DMS79 treated with DMSO at 0.1 percent for 48 hours (cell line): ENCODE data around the gene ZNF587.
"Not testable (repeated sequence)": the region's sequence is repeated elsewhere in the genome, so short reads cannot be mapped to it uniquely, and the experiment has no call there.

Source experiments
- DNase-seq: peaks from one replicate; lab custom pipeline; 2025; lab: John Stamatoyannopoulos, UW

ZNF587 gene

DNA sequence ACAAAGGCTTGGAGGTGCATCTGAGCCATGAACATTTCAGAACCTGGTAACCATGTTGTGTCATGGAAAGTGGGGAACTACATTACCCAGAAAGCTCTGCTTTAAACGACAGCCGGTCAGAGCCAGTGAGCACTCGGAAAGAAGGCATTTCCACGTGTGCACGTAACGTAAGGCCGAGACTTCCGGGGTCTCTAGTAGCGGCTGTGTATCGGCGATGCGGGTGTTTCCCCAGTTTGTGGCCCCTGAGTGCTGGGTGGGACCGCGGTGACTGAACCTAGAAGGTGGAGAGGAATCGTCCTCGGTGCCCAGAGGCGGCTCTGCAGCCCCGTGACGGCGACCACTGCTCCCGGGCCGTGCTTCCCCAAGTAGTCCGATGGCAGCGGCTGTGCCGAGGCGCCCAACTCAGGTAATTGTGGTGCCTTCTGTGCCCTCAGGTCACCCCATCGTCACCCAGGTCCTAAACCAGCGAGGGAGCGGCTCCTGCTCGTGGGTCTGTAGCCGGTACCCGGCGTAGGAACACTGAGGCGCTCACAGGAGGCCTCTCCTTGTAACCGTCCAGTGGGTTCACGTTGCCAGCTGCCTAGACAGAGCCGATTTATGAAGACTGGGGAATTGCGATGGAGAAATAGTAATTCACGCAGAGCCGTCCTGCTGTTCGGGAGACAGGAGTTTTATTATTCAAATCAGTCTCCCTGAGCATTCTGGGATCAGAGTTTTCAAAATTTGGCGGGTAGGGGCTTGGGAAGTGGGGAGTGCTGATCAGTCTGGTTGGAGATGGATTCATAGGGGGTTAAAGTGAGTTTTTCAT is at the start of gene ZNF587:
Gene ZNF587, plus strand, starts transcription at position 194 of the 808 bp plus-strand sequence. Its CDS starts 180 bp downstream, at position 374.
- peak; percentile 76 for DNase-seq

- no peak for DNase-seq
Observed at GRCh38 chr19:57800696-57801095, 49.0 kb upstream of the ZNF587 start.

- DNase-seq, result no peak
Observed at GRCh38 chr19:57802269-57802668, 47.4 kb upstream of the ZNF587 start.

- peak; percentile 37 for DNase-seq
Observed at GRCh38 chr19:57803265-57803593, 46.4 kb upstream of the ZNF587 start.

GRCh38 chr19:57803594-57804325 is 45.9 kb upstream of the ZNF587 start:
- DNase-seq, result peak; percentile 46

DNA sequence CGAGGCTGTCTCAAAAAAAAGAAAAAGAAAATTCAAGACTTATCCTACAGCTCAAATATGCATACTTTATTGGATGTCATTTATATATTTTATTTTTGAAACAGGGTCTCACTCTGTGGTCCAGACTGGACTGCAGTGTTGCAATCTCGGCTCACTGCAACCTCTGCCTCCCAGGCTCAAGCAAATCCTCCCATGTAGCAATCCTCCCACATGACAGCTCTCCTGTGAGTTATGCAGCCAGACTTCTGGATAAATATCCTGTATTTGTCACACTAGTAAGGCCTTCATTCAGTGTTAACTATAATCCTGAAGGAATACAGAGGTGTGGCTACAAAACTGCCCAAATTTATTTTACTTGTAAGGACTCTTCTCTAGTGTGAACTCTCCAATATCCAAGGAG is 42.1 kb upstream of the ZNF587 start:
- no peak for DNase-seq

DNA sequence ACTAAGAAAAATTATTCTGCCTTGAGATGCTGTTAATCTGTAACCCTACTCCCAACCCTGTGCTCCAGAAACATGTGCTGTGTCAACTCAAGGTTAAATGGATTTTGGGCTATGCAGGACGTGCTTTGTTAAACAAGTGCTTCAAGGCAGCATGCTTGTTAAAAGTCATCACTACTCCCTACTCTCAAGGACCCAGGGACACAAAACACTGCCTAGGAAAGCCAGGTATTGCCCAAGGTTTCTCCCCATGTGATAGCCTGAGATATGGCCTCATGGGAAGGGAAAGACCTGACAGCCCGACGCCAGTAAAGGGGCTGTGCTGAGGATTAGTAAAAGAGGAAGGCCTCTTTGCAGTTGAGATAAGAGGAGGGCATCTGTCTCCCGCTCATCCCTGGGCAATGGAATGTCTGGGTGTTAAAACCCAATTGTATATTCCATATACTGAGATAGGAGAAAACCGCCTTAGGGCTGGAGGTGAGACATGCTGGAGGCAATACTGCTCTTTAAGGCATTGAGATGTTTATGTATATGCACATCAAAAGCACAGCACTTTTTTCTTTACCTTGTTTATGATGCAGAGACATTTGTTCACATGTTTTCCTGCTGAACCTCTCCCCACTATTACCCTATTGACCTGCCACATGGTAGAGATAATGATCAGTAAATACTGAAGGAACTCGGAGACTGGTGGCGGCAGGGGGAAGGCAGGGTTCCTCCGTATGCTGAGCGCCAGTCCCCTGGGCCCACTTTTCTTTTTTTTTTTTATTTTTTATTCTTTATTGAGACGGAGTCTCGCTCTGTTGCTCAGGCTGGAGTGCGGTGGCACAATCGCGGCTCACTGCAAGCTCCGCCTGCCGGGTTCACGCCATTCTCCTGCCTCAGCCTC is 39.0 kb upstream of the ZNF587 start:
- not testable (repeated sequence) for DNase-seq

- no peak for DNase-seq
Observed at GRCh38 chr19:57812226-57812625, 37.4 kb upstream of the ZNF587 start.

DNA sequence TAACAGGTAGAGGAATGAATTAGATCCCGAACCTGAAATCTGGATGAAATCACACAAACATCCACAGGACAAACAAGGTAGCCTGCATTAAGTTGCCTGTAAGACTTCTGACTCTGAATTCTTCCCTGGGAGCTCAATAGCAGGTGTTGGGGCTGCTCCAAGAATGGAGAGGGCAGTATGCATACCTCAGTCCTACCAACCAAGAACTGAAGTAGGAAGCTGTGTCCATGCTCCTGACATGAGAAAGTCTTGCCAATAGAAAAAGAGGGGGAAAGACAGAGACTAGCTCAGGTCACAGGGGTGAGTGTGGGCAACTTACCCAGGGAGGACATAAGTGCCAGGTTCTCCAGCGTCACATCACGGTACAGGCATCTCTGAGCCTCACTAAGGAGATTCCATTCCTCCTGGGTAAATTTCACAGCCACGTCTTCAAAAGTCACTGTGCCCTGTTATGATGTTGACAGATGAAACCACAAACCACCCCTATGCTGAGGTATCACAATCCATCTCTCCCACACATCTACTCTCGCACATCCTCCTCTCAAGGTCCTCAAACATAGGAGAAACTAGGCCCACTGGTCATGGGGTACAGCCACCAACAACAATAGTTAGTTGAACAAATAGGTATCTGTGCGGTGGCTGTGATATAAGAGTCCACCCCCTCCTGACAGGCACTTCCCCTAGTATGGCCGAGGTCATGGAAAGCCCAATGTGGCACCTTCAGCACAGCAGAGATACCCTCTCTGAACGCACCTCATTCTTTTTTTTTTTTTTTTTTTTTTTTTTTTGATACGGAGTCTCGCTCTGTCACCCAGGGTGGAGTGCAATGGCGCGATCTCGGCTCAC is 36.5 kb upstream of the ZNF587 start:
- DNase-seq, result not testable (repeated sequence)

DNA sequence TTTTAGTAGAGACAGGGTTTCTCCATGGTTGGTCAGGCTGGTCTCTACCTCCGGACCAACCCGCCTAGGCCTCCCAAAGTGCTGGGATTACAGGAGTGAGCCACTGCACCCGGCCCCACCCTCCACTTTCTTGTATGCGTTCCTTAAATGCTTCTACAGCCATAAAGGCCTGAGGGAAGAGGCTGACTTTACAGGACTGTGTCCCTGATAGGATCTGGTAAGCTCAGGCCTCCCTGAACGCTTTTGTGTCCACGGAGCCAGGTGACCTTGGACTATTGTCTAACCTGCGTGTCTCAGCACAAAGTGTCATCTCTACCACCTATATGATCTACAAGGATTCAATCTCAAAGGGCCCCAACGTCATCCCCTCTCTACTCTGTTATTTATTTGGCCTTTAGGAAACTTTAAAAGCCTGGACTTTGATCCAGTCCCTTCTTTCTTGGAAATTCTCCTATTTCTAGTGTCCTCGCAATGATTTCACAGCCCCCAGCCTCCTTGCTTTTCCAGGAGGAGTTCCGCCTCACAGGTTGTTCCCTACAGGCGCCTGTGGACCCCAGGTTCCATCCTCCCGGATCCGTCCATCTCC is 35.6 kb upstream of the ZNF587 start:
- DNase-seq, result no peak

DNA sequence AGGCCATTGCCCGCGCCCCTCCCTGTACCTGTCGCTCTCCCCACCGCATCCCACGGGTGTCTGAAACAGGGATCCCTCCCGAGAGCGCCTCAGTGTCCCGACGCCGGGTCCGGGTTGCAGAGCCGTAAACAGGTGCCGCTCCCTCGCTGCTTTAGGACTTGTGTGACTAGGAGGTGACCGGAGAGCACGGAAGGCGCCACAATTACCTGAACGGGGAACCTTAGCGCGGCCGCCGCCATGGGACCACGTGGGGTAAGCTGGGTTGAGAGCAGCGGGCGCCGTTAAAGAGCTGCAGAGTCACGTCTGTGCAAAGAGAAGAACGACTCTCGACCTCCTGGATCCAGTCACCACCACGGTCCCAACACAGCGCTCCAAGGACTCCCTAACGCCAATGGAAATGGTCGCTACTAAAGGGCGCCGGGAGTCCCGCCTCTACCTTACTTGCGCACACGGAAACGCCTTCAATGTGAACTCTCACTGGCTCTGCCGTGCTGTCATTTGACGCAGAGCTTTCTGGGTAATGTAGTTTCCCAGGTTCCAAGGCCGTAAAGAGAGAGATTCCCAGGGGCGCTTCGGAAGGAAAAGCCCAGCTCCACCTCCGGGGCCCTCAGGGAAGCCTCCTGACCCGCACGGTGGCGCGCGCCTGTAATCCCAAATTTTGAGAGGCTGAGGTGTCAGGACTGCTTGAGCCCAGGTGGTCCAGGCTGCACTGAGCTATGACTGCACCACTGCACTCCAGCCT is 35.0 kb upstream of the ZNF587 start, which contains the start of gene ZNF552:
Gene ZNF552, minus strand, starts transcription at position 409 of the 742 bp plus-strand sequence. Its CDS starts 170 bp downstream, at position 239.
- DNase-seq, result peak; percentile 94

DNA sequence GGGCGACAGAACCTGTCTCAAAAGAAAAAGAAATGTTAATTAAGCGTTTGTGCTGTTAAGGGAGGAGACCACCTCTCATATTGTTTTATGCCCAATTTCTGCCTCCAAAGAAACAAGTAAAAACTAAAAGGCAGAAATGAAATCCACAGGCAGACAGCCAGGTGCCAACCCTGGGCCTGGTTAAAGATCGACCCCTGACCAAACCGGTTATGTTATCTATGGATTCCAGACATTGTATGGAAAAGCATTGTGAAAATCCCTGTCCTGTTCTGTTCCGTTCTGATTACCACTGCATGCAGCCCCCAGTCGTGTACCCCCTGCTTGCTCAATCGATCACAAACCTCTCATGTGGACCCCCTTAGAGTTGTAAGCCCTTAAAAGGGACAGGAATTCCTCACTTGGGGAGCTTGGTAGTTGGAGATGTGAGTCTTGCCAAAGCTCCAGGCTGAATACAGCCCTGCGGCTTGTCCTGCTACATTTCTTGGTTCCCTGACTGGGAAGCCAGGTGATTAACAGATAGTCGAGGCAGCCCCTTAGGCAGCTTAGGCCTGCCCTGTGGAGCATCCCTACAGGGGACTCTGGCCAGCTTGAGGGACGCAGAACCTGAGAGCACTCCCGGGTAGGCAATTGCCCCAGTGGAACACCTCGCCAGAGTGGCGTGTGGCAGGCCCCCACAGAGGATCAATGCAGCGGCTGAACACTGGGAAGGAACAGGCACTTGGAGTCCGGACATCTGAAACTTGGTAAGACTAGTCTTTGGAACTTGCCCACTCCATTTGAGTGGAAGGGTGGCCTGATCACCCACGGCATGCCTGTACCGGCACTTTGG is 34.2 kb upstream of the ZNF587 start:
- no peak for DNase-seq

GRCh38 chr19:57816652-57817051 is 33.0 kb upstream of the ZNF587 start:
- DNase-seq, result no peak

DNA sequence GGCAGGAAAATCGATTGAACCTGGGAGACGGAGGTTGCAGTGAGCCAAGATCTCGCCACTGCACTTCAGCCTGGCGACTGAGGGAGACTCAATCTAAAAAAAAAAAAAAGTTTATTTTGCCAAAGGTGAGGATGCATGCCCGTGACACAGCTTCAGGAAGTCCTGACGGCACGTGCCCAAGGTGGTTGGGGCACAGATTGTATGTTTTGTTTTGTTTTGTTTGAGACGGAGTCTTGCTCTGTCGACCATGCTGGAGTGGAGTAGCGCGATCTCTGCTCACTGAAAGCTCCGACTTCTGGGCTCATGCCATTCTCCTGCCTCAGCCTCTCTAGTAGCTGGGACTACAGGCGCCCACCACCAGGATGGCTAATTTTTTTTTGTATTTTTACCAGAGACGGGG is 31.7 kb upstream of the ZNF587 start:
- no peak for DNase-seq

DNA sequence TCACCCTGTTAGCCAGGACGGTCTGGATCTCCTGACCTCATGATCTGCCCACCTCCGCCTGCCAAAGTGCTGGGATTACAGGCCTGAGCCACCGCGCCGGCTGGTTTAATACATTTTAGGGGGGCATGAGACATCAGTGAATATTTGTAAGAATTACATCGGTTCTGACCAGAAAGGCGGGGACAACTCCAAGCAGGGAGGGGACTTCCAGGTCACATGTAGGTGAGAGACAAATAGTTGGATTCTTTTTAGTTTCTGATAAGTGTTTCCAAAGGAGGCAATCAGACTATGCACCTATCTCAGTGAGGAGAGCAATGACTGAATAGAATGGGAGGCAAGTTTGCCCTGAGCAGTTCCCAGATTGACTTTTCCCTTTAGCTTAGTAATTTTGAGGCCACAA is 31.3 kb upstream of the ZNF587 start:
- DNase-seq, result no peak

DNA sequence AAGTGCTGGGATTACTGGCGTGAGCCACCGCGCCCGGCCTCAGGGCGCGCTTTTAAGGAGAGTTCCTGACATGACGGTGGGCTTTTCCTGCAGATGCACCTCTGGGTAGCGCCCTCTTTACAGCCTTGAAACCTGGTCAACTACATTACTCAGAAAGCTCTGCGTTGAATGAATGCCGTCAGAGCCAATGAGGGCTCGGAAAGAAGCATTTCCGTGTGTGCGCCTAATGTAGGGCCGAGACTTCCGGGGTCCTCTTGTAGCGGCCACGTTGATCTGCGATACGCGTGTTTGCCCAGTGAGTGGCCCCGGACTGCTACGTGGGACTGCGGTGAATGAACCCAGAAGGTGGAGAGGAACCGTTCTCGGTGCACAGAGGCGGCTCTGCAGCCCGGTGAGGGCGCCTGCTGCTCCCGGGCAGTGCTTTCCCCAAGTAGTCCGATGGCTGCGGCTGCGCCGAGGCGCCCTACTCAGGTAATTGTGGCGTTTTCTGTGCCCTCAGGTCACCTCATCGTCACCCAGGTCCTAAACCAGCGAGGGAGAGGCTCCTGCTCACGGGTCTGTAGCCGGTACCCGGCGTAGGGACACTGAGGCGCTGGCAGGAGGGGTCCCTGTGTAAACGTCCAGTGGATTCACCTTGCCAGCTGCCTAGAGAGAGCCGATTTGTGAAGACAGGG is 30.0 kb upstream of the ZNF587 start:
- DNase-seq, result peak; percentile 86

GRCh38 chr19:57820599-57820998 is 29.1 kb upstream of the ZNF587 start:
- no peak for DNase-seq

- not testable (repeated sequence) for DNase-seq
Observed at GRCh38 chr19:57821095-57821494, 28.6 kb upstream of the ZNF587 start.

DNA sequence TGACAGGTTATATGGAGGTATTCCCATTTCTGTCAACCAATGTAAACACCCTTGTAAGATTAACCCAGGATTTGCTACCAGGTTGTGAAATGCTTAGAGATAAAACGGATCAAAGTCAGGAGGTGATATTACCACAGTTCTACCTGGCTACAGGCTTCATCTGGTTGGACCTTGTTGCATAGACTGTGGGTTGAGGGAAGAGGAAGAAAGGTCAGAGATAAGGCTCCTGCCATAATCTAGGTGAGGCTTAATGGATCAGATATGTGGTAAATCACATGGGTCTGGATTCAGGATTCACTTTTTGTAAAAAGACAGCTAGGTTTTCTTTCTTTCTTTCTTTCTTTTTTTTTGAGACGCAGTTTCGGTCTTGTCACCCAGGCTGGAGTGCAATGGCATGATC is 28.2 kb upstream of the ZNF587 start:
- not testable (repeated sequence) for DNase-seq
